Esophagus muscularis mucosa (tissue), 3 donors: ENCODE results near the gene PHACTR3.

Source experiments
- POLR2AphosphoS5 ChIP-seq, 2 donors: sonication (generic); formaldehyde crosslinking; IDR thresholded peaks; one replicate each; pipeline ENCODE4 v1.6.1; 2017; ENCODE audit warnings: antibody characterized with exemption in 2 of 2
- TF ChIP-seq, protein P1 (sequence below), 3 experiments: fragments of 200-600 bp in 2 of 3; fragments of 450-650 bp in 1 of 3; sonication (generic) in 2 of 3; IDR thresholded peaks; one replicate each; pipeline ENCODE4 v1.5.1; 2017 to 2019; ENCODE audit warnings: antibody characterized with exemption in 3 of 3, mild to moderate bottlenecking in 2 of 3, moderate library complexity in 1 of 3

DNA sequence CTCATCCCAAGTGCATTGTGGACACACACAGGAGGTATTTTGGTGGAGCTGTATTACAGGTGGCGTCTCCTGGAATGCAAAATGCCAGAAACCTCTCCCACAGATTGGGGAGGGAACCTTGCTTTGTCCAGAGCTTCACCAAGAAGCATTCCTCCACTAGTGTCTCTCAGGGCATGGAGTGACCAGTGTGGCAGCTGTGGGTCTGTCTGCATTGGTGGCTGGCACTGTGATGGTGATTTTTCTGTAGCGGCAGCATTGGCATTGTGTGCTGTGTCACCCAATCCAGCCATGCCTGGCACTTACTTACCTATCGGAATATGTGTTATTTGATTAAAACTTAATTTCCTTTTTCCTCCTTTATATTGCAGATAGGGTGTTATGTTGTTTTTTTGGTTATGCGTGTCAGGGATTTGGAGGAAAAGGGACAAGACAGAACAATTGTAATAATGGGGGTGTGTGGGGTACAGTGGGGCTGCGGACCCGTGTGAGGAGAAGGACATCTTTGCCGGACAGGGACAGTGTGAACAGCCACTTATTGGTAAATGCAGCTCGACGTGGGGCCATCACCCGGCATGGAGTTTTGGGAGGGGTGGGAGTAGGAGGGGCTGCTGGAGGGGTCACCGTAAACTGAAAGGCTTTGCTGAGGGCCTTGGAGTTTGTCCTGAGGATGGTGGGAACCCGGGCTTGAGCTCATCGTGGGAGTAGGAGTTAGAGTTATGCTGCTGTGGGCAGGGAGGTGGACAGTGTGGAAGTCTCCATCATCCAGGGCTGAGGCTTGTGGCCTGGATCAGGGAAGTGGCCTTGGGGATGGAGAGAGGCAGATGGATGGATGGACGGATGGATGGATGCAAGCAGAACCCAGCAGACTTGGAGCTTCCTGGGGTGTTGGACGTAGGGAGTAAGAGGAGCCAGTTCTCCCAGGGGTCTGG lies 224.0 kb downstream of the PHACTR3 start:
- TF ChIP-seq POLR2AphosphoS5 (IDR thresholded peaks at IDR 0.05): no peak
- TF ChIP-seq, protein P1, sequence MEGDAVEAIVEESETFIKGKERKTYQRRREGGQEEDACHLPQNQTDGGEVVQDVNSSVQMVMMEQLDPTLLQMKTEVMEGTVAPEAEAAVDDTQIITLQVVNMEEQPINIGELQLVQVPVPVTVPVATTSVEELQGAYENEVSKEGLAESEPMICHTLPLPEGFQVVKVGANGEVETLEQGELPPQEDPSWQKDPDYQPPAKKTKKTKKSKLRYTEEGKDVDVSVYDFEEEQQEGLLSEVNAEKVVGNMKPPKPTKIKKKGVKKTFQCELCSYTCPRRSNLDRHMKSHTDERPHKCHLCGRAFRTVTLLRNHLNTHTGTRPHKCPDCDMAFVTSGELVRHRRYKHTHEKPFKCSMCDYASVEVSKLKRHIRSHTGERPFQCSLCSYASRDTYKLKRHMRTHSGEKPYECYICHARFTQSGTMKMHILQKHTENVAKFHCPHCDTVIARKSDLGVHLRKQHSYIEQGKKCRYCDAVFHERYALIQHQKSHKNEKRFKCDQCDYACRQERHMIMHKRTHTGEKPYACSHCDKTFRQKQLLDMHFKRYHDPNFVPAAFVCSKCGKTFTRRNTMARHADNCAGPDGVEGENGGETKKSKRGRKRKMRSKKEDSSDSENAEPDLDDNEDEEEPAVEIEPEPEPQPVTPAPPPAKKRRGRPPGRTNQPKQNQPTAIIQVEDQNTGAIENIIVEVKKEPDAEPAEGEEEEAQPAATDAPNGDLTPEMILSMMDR (IDR thresholded peaks at IDR 0.05): no peak
